SKM-1 treated with dmso at 0.1 percent for 144 hours (cell line): ENCODE results near the gene TRAF1.

ENCODE experiments used
- DNase-seq: peaks from one replicate; lab custom pipeline; 2025; ENCODE audit not compliant: unreplicated experiment; lab: John Stamatoyannopoulos, UW

TRAF1 gene

GRCh38 chr9:120941046-120941770 is 14.6 kb upstream of the TRAF1 start:
- no peak for DNase-seq

GRCh38 chr9:120940573-120940972 is 14.0 kb upstream of the TRAF1 start:
- DNase-seq = no peak

GRCh38 chr9:120938851-120939250 is 12.3 kb upstream of the TRAF1 start:
- no peak for DNase-seq

- DNase-seq = no peak
Observed at GRCh38 chr9:120937596-120937995, 11.0 kb upstream of the TRAF1 start.

- DNase-seq = no peak
Observed at GRCh38 chr9:120937127-120937526, 10.5 kb upstream of the TRAF1 start.

GRCh38 chr9:120936764-120937122 is 10.1 kb upstream of the TRAF1 start:
- DNase-seq = no peak

- DNase-seq = peak; percentile 76
Observed at GRCh38 chr9:120936011-120936763, 9.6 kb upstream of the TRAF1 start.

GRCh38 chr9:120935383-120935857 is 8.8 kb upstream of the TRAF1 start:
- DNase-seq = peak; percentile 39

GRCh38 chr9:120934281-120934680 is 7.7 kb upstream of the TRAF1 start:
- DNase-seq = peak; percentile 80

GRCh38 chr9:120933310-120934055 is 6.9 kb upstream of the TRAF1 start:
- no peak for DNase-seq

- DNase-seq = no peak
Observed at GRCh38 chr9:120932086-120932823, 5.7 kb upstream of the TRAF1 start.

- peak; percentile 58 for DNase-seq
Observed at GRCh38 chr9:120931231-120932085, 4.9 kb upstream of the TRAF1 start.

GRCh38 chr9:120929229-120929791 is 2.7 kb upstream of the TRAF1 start:
- DNase-seq = no peak

GRCh38 chr9:120928483-120929228 is 2.1 kb upstream of the TRAF1 start:
- DNase-seq = no peak

- no peak for DNase-seq
Observed at GRCh38 chr9:120928015-120928482, 1.5 kb upstream of the TRAF1 start.

GRCh38 chr9:120927269-120928014 is 846 bp upstream of the TRAF1 start:
- DNase-seq = no peak

GRCh38 chr9:120925535-120926396 is 830 bp downstream of the TRAF1 start:
- no peak for DNase-seq
